ENCODE measurements around the gene JPH3. TPM values are rescaled to one million over a fixed set of nuclear protein-coding genes. Genes with fewer than 3 reads are reported as not detected.

JPH3 gene
- total RNA-seq, 1 donor from 2014 or later, result 0.29 TPM

- no peaks in the 10 kb centered on the region for H3K27me3 ChIP-seq
- no peaks in the 10 kb centered on the region for H3K9me3 ChIP-seq
- no peaks in the 10 kb centered on the region for H3K4me1 ChIP-seq
- no peaks in the 10 kb centered on the region for H3K36me3 ChIP-seq
- no peak overlapping the region for H3K4me3 ChIP-seq
- H3K27ac ChIP-seq, result no peak overlapping the region
- TF ChIP-seq CTCF (IDR thresholded peaks at IDR 0.05), result no peak
- intact Hi-C loops (cut with DNase I), result no loop called here
- ATAC-seq, result no peak
- no peak for DNase-seq
These were observed 64.6 kb downstream of the JPH3 start for GRCh38 chr16:87666919-87667318.

GRCh38 chr16:87667443-87667842 is 65.1 kb downstream of the JPH3 start:
- Histone ChIP-seq H3K4me3 (no peak overlapping the region), H3K9me3 (no peaks in the 10 kb centered on the region), H3K27ac (no peak overlapping the region), H3K4me1 (no peaks in the 10 kb centered on the region), H3K36me3 (no peaks in the 10 kb centered on the region), H3K27me3 (no peaks in the 10 kb centered on the region)
- no peak for TF ChIP-seq CTCF (IDR thresholded peaks at IDR 0.05)
- DNase-seq (no peak), ATAC-seq (no peak)
- intact Hi-C loops (cut with DNase I), result no loop called here

DNA sequence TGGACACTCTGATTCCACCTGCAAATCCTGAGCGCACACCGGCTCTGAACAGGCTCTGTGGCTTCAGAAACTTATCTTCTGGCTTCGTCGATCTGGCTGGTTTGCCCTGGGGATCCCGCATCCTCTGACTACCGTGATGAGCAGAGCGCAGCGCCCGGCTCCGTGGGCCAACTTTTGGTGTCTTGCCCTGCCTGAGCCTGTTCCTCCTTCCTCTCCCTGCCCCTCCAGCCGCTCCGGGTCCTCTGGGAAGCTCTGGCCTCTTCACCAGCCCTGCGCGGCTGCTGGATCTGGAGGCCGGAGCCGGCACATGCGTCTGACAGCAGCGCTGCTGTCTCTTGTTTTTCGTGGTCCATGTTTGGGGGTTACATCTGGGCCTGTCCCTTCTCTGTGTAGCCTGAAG is 65.6 kb downstream of the JPH3 start:
- H3K36me3 ChIP-seq, result no peaks in the 10 kb centered on the region
- DNase-seq, result no peak
- no peaks in the 10 kb centered on the region for H3K9me3 ChIP-seq
- H3K4me1 ChIP-seq, result no peaks in the 10 kb centered on the region
- ATAC-seq, result no peak
- H3K27me3 ChIP-seq, result no peaks in the 10 kb centered on the region
- intact Hi-C loops (cut with DNase I), result no loop called here
- TF ChIP-seq CTCF (IDR thresholded peaks at IDR 0.05), result no peak
- no peak overlapping the region for H3K27ac ChIP-seq
- H3K4me3 ChIP-seq, result no peak overlapping the region

- no peak for DNase-seq
- Histone ChIP-seq H3K9me3 (no peaks in the 10 kb centered on the region), H3K4me1 (no peaks in the 10 kb centered on the region), H3K27me3 (no peaks in the 10 kb centered on the region), H3K36me3 (no peaks in the 10 kb centered on the region), H3K27ac (no peak overlapping the region), H3K4me3 (no peak overlapping the region)
- intact Hi-C loops (cut with DNase I), result no loop called here
- TF ChIP-seq CTCF (IDR thresholded peaks at IDR 0.05), result no peak
- no peak for ATAC-seq
These were observed 67.4 kb downstream of the JPH3 start for GRCh38 chr16:87669672-87670071.

DNA sequence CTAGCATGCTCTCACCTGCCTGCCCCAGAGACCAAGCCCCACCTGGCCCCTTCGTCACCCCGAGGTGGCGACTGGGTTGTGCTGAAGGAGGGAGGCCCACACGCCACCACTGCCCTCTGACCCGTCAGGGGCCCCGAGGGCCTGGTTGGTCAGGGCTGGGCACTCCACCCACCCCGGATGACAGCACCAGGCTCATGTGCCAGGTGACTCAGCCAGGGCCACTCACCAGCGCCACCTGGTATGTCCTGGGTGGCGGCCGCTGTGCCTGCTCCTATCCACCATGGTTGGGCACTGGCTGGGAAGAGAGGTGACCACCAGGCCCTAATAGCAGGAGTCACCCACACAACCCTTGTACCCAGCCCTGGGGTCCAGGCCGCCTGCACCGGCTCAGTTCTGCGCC is 68.9 kb downstream of the JPH3 start:
- no peak for TF ChIP-seq CTCF (IDR thresholded peaks at IDR 0.05)
- ATAC-seq (no peak), DNase-seq (no peak)
- Histone ChIP-seq H3K36me3 (no peaks in the 10 kb centered on the region), H3K27me3 (no peaks in the 10 kb centered on the region), H3K9me3 (no peaks in the 10 kb centered on the region), H3K4me3 (no peak overlapping the region), H3K27ac (no peak overlapping the region), H3K4me1 (no peaks in the 10 kb centered on the region)
- intact Hi-C loops (cut with DNase I), result no loop called here

DNA sequence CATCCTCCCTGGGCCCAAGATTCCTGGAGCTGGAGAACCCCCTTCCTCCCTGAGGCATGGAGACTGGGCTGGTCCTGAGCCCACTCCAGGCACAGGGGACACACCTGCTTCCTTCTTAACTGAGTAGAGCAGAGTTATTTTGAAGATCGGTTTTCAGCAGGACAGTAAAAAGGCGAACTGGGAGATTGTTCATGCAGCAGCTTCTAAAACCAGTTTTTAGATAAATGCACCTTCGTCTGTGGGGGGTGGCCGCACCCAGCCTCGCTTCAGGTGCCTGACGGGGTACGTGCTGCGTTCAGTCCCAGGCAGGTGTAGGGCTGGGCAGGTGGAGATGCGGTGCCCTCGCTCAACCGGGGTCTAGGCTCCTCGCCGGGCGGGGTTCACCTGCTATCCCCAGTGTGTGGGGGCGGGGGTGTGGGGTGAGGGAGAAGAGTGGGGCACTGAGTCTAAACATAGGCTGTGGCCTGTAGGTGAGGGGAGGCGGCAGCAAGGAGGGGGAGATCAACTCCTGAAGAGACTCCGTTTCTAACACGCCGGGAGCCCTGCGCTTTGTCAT is 69.5 kb downstream of the JPH3 start:
- no peak overlapping the region for H3K27ac ChIP-seq
- intact Hi-C loops (cut with DNase I), result no loop called here
- H3K4me3 ChIP-seq, result no peak overlapping the region
- no peak for TF ChIP-seq CTCF (IDR thresholded peaks at IDR 0.05)
- no peak for DNase-seq
- H3K36me3 ChIP-seq, result no peaks in the 10 kb centered on the region
- no peaks in the 10 kb centered on the region for H3K9me3 ChIP-seq
- ATAC-seq, result no peak
- H3K4me1 ChIP-seq, result no peaks in the 10 kb centered on the region
- no peaks in the 10 kb centered on the region for H3K27me3 ChIP-seq
